Upper lobe of right lung (tissue), 1 donor: ENCODE measurements around the gene TMEM259. TPM values are rescaled to one million over a fixed set of nuclear protein-coding genes. Genes with fewer than 3 reads are reported as not detected.

Experiments used
- ATAC-seq: fragments of 200-7000 bp; cut with Tn5 transposase; one replicate; pipeline ENCODE4 v1.9.1; 2020; ENCODE audit warnings: mild to moderate bottlenecking, moderate library complexity
- DNase-seq: peaks from one replicate; pipeline ENCODE4 v3.0.0-alpha.2; 2020
- H3K27ac ChIP-seq: fragments of 200-600 bp; one replicate; pipeline ENCODE4 v1.8.0; 2022
- H3K27me3 ChIP-seq: fragments of 200-600 bp; one replicate; pipeline ENCODE4 v1.8.0; 2022; ENCODE audit warnings: mild to moderate bottlenecking
- H3K36me3 ChIP-seq: fragments of 200-600 bp; one replicate; pipeline ENCODE4 v1.8.0; 2022
- H3K4me1 ChIP-seq: fragments of 200-600 bp; one replicate; pipeline ENCODE4 v1.8.0; 2022
- H3K4me3 ChIP-seq: fragments of 200-600 bp; one replicate; pipeline ENCODE4 v1.8.0; 2022; ENCODE audit warnings: mild to moderate bottlenecking
- H3K9me3 ChIP-seq: fragments of 200-600 bp; one replicate; pipeline ENCODE4 v1.8.0; 2022
- intact Hi-C: fragments of 100-400 bp; cut with DNase I; formaldehyde crosslinking; loops from one replicate; pipeline ENCODE4 v1.11.0; 2022
- total RNA-seq: library from RNA; stranded (reverse); fragmentation: NEBNext Ultra II Directional; extraction: Animal tissue kit (Norgen Biotek cat#: 25700); gene quantifications from one replicate; pipeline ENCODE4 v1.2.1, GENCODE V29; 2021
- TF ChIP-seq, protein P1 (sequence below): fragments of 200-600 bp; IDR thresholded peaks from one replicate; pipeline ENCODE4 v1.8.0; 2022; ENCODE audit warnings: antibody characterized with exemption
- donor health status: DM: no; HTN: yes; CAD: no; lungs with severe emphysema.

Gene TMEM259
- total RNA-seq, 1 donor from 2014 or later, result 167 TPM

DNA sequence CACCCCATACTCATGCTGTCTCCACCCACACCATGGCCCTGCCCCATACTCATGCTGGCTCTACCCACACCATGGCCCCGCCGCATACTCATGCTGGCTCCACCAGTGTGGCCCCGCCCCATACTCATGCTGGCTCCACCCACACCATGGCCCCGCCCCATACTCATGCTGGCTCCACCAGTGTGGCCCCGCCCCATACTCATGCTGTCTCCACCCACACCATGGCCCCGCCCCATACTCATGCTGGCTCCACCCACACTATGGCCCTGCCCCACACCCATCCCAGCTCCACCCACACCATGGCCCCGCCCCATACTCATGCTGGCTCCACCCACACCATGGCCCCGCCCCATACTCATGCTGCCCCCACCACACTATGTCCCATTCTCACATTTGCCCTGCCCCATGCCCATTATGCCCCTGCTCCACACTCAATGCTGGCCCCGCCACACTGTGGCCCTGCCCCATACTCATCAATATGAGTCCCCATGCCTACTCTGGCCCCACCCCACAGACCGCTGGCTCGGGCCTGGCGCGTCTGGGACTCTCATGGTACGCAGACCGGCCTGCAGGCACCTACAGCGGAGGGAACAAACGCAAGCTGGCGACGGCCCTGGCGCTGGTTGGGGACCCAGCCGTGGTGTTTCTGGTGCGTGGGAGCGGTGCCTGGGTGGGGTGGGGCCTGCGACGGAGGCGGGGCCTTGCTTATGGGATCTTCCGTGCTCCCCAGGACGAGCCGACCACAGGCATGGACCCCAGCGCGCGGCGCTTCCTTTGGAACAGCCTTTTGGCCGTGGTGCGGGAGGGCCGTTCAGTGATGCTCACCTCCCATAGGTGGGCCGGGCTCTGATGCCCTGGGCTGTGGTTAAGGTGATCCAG, 42.3 kb upstream of the TMEM259 start:
- ATAC-seq (no peak), DNase-seq (peak; percentile 74)
- TF ChIP-seq, protein P1, sequence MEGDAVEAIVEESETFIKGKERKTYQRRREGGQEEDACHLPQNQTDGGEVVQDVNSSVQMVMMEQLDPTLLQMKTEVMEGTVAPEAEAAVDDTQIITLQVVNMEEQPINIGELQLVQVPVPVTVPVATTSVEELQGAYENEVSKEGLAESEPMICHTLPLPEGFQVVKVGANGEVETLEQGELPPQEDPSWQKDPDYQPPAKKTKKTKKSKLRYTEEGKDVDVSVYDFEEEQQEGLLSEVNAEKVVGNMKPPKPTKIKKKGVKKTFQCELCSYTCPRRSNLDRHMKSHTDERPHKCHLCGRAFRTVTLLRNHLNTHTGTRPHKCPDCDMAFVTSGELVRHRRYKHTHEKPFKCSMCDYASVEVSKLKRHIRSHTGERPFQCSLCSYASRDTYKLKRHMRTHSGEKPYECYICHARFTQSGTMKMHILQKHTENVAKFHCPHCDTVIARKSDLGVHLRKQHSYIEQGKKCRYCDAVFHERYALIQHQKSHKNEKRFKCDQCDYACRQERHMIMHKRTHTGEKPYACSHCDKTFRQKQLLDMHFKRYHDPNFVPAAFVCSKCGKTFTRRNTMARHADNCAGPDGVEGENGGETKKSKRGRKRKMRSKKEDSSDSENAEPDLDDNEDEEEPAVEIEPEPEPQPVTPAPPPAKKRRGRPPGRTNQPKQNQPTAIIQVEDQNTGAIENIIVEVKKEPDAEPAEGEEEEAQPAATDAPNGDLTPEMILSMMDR, result no peak
- H3K36me3 ChIP-seq, result no peaks in the 10 kb centered on the region
- peaks cover 32% of the 10 kb centered on the region for H3K4me1 ChIP-seq
- intact Hi-C loops, result no loop called here
- peaks cover 3% of the 10 kb centered on the region for H3K9me3 ChIP-seq
- no peak overlapping the region for H3K4me3 ChIP-seq
- no peak overlapping the region for H3K27ac ChIP-seq
- no peaks in the 10 kb centered on the region for H3K27me3 ChIP-seq

GRCh38 chr19:1062387-1063029, 41.6 kb upstream of the TMEM259 start:
- no peaks in the 10 kb centered on the region for H3K27me3 ChIP-seq
- DNase-seq (no peak), ATAC-seq (no peak)
- TF ChIP-seq, protein P1, result no peak
- H3K27ac ChIP-seq, result no peak overlapping the region
- H3K36me3 ChIP-seq, result no peaks in the 10 kb centered on the region
- H3K4me1 ChIP-seq, result peaks cover 27% of the 10 kb centered on the region
- peaks cover 7% of the 10 kb centered on the region for H3K9me3 ChIP-seq
- intact Hi-C loops, result no loop called here
- no peak overlapping the region for H3K4me3 ChIP-seq

GRCh38 chr19:1061987-1062386, 41.1 kb upstream of the TMEM259 start:
- ATAC-seq (no peak), DNase-seq (no peak)
- no peak overlapping the region for H3K4me3 ChIP-seq
- H3K4me1 ChIP-seq, result peaks cover 22% of the 10 kb centered on the region
- intact Hi-C loops, result no loop called here
- TF ChIP-seq, protein P1, result no peak
- no peaks in the 10 kb centered on the region for H3K36me3 ChIP-seq
- no peaks in the 10 kb centered on the region for H3K27me3 ChIP-seq
- peaks cover 12% of the 10 kb centered on the region for H3K9me3 ChIP-seq
- no peak overlapping the region for H3K27ac ChIP-seq

DNA sequence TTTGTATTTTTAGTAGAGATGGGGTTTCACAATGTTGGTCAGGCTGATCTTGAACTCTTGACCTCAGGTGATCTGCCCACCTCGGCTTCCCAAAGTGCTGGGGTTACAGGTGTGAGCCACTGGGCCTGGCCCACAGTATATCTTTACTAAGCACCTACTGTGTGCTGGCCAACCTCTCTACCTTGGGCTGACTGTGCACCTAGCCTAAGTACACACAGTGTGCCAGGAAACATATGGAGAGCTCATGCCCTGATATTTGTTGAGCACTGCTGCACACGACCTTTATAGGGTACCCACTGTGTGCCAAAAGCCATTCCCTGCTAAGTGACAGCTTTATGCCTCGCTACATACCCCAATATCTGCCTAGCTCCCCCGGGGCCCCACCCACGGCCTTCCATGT, 39.8 kb upstream of the TMEM259 start:
- Histone ChIP-seq H3K9me3 (peaks cover 14% of the 10 kb centered on the region), H3K27me3 (no peaks in the 10 kb centered on the region)
- intact Hi-C loops, result no loop called here

GRCh38 chr19:1058112-1058511, 37.2 kb upstream of the TMEM259 start:
- H3K4me3 ChIP-seq, result no peak overlapping the region
- DNase-seq (no peak), ATAC-seq (no peak)
- TF ChIP-seq, protein P1, result no peak
- H3K27ac ChIP-seq, result no peak overlapping the region
- H3K4me1 ChIP-seq, result no peaks in the 10 kb centered on the region
- H3K27me3 ChIP-seq, result no peaks in the 10 kb centered on the region
- H3K36me3 ChIP-seq, result no peaks in the 10 kb centered on the region
- intact Hi-C loops, result no loop called here
- H3K9me3 ChIP-seq, result peaks cover 14% of the 10 kb centered on the region

More for the DNA sequence above, 39.8 kb upstream of the TMEM259 start:
- Histone ChIP-seq H3K4me1 (peaks cover 12% of the 10 kb centered on the region), H3K4me3 (no peak overlapping the region), H3K27ac (no peak overlapping the region), H3K36me3 (no peaks in the 10 kb centered on the region)
- DNase-seq (no peak), ATAC-seq (no peak)
- TF ChIP-seq, protein P1, result no peak
